GM13977 (cell line): ENCODE measurements around the gene DLG2.

Source experiments
- DNase-seq: peaks from one replicate; pipeline ENCODE4 v3.0.0; 2012; ENCODE audit warnings: low spot score
- in situ Hi-C: fragments of 300-500 bp; cut with MboI; formaldehyde crosslinking; loops from one replicate; pipeline ENCODE4 v1.12.0; 2022; ENCODE audit warnings: low sequenced_read_pairs, low pct_unique_long_range_greater_than_20kb, mixed read lengths, inconsistent platforms; ENCODE audit not compliant: unreplicated experiment
- TF ChIP-seq, protein P1 (sequence below): IDR thresholded peaks from 2 replicates; pipeline ENCODE4 v1.5.1; 2012; ENCODE audit warnings: mild to moderate bottlenecking, control low read depth; ENCODE audit not compliant: insufficient read depth; ENCODE audit errors: extremely low read depth, missing control alignments

DLG2 gene

DNA sequence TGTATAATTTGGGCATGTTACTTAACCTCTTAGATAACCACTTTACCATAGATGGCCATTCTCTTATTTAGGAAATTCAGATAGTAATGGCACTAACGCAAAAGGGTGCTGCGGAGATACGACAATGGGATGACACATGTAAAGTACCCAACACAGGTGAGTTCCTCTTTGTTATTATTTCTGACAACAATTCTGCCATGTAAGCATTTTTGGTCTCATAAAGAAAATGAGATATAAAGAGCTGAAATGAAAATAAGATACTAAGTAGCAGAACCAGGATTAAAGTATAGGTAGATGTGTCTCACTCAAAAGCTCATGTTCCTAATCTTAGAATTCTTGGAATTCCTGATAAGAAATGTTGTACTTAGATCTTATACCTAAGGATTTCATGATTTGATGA, 2080.8 kb downstream of the DLG2 start:
- TF ChIP-seq, protein P1, sequence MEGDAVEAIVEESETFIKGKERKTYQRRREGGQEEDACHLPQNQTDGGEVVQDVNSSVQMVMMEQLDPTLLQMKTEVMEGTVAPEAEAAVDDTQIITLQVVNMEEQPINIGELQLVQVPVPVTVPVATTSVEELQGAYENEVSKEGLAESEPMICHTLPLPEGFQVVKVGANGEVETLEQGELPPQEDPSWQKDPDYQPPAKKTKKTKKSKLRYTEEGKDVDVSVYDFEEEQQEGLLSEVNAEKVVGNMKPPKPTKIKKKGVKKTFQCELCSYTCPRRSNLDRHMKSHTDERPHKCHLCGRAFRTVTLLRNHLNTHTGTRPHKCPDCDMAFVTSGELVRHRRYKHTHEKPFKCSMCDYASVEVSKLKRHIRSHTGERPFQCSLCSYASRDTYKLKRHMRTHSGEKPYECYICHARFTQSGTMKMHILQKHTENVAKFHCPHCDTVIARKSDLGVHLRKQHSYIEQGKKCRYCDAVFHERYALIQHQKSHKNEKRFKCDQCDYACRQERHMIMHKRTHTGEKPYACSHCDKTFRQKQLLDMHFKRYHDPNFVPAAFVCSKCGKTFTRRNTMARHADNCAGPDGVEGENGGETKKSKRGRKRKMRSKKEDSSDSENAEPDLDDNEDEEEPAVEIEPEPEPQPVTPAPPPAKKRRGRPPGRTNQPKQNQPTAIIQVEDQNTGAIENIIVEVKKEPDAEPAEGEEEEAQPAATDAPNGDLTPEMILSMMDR = no peak
- in situ Hi-C loops = no loop called here
- no peak for DNase-seq

DNA sequence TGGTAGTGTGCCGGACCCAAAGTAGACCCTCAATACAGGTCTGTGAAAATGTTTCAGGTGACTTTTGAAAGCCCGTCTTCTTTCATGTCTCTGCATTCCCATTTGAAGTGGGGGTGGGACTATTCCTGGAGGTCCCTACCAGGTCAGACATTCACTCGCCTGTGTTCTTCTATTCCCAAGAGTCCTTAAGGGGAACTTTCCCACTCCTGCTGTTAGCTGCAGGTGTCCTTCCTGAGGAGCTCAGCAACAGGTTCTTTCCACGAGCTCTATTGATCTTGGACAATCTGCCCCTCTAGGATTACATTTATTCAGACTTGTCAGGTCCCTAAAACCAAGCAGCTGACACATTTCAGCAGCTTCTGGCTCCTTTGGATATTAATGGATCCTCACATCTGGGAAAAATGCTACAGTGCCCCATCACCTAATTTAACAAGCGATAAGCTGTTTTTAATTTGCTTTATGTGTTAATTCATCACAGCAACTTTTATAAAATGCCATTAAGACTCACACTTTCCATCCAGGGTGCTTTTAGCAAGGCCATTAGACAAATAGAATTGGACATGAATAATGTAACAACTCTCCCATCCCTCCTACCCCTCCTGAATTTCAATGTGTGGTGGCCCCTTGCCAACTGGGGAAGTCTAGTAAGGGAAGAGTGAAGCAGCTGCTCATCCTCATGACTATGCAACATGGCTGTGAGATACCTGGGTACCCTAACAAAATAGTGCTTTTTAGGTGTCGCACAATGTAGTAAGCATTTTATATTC, 2081.5 kb downstream of the DLG2 start:
- no peak for DNase-seq
- in situ Hi-C loops = no loop called here
- TF ChIP-seq, protein P1 = no peak

DNA sequence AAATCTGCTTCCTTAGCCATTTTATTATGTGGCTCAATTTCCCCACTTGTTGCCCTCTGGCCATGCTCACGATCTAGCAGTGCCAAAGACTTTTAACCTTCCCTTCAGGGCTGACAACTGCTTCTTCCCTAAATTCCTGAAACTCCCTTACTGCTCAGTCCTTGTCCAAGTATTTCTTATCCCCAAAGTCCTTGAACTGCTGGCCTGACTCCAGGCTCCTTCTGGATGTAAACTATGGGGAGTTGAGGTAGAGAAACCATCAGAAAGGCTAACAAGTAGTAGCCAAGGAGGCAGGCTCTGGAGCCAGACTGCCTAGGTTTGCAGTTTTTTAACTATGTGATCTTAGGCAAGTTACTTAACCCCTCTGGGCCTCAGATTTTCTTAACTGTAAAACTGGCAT, 2082.3 kb downstream of the DLG2 start:
- TF ChIP-seq, protein P1 = no peak
- no peak for DNase-seq
- in situ Hi-C loops = no loop called here

DNA sequence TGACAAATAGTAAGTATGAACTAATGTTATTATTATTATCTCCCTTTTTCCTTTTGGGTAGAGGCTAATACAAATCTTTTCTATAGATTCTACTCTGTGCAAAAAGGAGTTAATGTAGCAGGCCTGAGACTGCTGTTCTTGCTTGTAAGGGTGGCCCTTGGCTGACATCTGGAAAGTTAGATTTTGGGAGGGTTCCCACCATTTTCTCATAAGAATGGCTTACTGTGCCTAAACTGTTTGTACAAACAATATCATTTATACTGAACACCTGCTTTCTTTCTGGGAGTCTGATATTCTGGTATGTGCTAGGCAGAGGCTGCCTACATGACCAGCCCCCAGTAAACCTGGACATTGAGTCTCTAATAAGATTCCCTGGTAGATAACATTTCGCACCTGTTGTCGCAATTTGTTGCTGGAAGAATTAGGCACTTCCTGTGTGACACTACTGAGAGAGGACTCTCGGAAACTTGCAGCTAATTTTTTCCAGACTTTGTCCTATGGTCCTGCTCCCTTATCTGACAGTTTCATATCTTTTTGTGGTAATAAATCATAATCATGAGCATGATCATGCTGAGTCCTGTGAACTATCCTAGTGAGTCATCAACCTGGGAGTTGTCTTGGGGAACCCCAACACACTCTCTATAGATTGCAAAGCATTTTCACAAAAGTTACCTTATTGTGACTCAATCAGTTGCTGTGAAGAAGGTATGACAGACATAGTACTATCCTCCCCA, 2083.3 kb downstream of the DLG2 start:
- TF ChIP-seq, protein P1 = no peak
- in situ Hi-C loops = no loop called here
- DNase-seq = no peak

DNA sequence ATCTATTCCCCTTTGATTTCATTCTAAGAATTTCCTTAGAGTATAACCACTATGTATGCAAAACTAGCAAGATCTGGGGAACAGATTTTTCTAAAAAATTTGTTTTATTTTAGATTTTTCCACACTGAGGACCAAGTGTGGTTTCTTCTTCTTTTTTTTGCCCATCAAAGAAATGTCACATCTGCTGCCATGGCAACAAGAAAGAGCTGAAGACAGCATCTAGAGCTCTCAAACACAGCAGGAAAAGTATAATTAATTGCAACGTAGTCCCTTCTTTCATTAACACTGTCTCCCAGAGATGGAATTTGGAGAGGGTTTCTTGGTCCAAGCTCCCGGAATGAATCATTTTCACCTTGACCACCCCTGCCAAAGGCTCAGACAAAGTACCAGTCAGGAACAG, 2084.3 kb downstream of the DLG2 start:
- TF ChIP-seq, protein P1 = no peak
- in situ Hi-C loops = no loop called here
- no peak for DNase-seq

DNA sequence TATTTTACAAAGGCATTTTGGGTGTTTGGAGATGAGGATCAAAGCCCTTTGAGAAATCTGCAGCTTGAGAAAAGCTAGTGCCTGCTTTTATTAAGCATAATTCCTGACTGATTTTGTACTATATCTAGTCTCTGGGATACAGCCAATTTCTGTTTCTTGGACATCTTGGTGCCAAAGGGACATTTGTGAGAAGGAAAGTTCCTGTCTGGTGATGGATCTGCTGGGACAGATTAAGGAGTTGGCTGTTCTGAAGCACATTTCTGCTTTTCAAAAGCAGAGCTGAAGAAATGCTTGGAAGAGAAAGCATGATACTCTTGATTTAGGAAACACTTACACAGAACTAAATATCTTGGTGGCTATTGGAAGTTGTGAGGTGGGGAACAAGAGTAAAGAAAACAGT, 2086.4 kb downstream of the DLG2 start:
- DNase-seq = no peak
- in situ Hi-C loops = no loop called here
- TF ChIP-seq, protein P1 = no peak
